HG03460 (cell line): Measurements from ENCODE around the gene SUPT3H.
A peak's percentile ranks its signal among the peaks of the same experiment; 100 is the strongest.

Experiments used
- ATAC-seq: cut with Tn5 transposase; IDR thresholded peaks from one replicate; pipeline ENCODE4 v1.9.1; 2021; ENCODE audit not compliant: unreplicated experiment

The SUPT3H gene

GRCh38 chr6:45377554-45378333 is at the start of gene SUPT3H:
Gene SUPT3H, minus strand, starts transcription at chr6:45377934.
- peak; percentile 91 for ATAC-seq

- ATAC-seq: no peak
Measured at GRCh38 chr6:45426251-45426650, 48.5 kb upstream of the SUPT3H start.

- no peak for ATAC-seq
Measured at GRCh38 chr6:45424451-45424861, 46.7 kb upstream of the SUPT3H start.

GRCh38 chr6:45423824-45424450 is 46.2 kb upstream of the SUPT3H start:
- no peak for ATAC-seq

DNA sequence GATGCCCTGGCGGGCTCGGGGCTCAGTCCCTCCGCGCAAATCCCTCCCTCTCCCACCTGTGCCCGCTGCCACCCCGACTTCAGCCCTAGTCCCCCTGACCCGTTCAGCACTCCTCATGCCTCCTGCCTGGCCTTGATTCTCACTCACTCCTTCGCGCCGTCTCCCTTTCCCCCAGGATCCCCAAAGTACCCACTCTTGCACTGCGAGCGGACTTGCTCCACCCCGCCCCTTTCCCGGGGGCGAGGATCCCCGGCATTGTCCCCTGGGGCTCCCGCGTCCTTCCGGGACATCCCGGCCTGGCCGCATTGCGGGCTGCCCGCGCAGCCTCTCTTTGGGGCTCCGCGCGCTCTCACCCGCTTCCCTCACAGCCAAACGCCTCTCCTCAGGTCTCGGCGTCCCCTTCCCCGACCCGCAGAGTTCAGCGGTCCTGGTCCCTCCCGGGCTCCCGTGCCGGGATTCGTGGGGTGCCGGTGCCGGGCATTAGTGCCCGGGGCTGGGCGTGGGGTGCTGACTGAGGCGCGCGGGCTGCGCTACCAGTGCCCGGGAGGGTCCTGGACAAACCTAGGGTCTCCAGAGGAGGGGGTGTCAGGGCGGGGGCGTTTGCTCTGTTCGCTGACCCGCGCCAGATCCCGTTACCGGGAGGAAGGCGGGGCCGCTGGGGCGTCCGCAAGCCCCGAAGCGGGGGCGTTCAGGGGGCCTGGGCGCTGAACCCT is 45.5 kb upstream of the SUPT3H start:
- no peak for ATAC-seq

DNA sequence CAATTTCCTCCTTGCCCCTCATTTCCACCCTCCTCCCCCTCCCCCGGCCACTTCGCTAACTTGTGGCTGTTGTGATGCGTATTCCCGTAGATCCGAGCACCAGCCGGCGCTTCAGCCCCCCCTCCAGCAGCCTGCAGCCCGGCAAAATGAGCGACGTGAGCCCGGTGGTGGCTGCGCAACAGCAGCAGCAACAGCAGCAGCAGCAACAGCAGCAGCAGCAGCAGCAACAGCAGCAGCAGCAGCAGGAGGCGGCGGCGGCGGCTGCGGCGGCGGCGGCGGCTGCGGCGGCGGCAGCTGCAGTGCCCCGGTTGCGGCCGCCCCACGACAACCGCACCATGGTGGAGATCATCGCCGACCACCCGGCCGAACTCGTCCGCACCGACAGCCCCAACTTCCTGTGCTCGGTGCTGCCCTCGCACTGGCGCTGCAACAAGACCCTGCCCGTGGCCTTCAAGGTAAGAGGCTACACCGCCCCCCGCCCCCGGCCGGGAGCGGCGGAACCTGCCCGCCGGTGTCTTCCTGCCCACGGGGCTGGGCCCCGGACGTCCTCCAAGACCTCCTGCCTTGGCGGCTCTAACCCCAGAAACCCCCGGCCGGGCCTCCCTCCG is 44.9 kb upstream of the SUPT3H start:
- ATAC-seq: no peak

DNA sequence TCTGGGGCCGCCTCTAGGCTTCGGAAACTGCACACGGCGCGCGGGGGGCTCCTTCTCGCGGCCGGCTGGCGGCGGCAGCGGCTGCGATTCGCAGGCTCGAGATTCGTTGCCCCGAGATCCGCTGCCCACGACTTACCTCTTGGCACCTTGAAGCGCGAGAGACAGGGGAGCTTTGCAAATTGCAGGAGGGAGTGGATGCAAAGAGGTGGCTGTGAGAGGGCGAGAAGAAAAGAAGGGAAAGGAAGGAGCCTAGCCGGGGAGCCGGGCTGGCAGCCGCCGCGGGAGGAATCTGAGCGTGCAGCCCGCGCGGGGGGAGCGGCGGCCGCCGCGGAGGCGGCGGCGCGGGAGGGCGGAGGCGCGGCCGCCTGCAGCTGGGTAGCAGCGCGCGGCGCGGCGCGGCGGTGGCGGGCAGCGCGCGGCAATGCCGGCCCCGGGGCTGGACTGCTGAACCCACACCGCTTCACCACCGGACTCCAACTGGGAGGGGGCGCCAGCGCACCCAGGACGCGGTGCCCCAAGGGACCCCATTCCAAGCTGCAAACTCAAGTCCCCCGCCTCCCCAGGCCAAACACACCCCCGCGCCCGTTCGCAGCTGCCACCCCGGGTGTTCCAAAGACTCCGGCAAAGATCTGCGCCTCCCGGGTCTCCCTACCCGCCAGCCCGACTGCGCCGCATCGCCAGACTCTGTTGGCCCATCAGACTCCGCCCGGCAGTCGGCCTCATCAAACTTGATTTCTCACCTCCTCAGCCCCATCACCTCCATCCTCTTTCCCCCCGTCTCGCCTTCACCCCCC is 44.2 kb upstream of the SUPT3H start:
- no peak for ATAC-seq

DNA sequence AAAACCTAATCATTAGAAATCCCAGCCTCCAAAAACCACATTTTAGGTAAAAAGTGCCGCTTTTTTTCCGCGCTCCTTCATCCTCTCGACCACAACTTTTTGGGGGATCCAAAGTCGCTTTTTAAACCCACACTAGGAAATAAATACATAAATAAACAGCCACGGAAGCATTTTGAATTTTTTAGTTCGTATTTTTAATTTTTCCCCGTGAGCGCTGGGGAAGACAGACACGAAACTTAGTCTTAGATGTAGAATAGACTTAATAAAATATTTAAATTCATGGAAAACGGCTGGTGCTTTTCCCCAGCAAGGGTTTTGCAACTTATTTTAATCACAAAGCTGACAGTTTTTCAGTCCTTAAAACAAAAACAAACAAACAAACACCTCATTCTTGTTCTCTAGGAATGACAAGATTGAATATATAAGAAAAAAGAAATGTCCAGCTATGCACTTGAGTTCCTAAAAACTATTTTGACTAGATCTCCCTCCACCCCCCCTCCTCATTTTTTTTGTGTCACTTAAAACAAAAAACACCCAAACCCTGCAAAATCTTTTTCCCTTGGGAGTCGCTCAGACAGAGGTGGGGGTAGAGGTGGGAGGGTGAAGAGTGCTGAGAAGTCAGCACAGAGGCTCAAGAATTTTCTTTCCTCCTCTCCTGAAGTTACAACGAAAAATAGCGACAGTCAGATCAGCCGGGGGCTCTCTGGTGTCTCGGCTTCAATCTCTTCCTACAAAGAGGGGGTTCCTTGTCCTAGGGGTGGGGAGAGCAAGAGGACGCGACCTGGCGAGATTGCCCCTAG is 43.4 kb upstream of the SUPT3H start:
- no peak for ATAC-seq

DNA sequence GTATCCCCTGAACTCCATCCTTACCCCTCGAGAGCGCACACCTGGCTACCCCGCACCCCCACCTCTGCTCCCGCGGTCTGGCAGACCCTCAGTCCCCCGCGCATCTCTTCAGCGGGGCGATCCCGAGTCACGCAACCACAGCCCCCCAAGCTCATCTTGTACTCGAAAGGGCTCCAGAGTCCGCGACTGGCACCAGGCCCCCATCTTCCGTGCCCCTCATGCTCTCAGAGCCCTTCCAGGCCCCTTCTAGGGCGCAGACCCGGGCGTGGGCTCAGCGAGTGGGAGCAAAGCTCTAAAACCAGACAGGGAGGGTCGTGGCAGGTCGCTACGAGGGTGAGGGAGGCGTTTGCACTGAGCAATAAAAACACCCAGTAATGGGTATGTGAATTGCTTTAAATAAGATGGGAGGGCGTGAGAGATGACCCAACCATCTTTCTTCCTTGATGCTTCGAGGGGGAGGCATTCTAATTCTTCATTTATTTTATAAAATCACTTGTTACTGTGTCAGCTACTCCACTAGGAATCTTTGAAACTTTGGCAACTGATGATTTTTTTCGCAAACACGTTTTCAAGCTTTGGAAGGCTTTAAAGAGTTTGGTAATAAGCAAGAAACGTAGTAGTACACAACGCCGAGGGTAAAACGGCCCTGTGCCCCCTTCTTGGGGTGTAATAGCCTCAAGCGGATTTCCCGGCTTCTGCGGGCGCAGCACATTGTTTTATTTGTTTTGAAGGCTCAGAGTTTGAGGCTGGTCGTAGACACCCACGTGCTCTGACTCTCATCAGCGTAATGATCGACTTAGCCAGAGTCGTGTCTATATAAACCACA is 42.6 kb upstream of the SUPT3H start:
- no peak for ATAC-seq

DNA sequence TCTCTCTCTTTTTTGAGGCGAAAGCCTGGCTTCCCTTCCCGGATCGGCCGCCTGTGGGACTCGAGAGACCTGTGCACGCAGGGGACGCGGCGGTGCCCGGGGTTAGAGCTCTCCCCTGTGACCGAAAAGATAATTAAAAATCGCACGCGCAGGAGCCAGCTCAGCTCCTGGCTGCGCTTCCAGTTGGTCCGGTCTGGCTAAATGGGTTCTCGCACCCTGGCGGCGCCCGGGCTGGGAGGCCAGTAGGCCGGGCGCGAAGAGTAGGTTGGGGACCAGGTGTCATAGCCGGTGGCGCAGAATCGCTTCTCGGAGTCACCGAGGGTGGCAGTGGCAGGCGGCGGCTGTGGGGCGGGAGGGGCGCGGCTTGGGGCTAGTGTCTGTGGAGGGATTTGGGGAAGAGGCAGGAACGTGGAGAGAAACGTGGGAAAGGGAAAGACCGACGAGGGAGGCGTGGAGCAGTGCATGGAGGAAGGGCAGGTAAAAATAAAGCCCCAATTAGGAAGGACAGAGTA is 41.9 kb upstream of the SUPT3H start:
- ATAC-seq: no peak

- ATAC-seq: no peak
Measured at GRCh38 chr6:45417436-45417835, 39.7 kb upstream of the SUPT3H start.

- no peak for ATAC-seq
Measured at GRCh38 chr6:45416700-45417099, 39.0 kb upstream of the SUPT3H start.

DNA sequence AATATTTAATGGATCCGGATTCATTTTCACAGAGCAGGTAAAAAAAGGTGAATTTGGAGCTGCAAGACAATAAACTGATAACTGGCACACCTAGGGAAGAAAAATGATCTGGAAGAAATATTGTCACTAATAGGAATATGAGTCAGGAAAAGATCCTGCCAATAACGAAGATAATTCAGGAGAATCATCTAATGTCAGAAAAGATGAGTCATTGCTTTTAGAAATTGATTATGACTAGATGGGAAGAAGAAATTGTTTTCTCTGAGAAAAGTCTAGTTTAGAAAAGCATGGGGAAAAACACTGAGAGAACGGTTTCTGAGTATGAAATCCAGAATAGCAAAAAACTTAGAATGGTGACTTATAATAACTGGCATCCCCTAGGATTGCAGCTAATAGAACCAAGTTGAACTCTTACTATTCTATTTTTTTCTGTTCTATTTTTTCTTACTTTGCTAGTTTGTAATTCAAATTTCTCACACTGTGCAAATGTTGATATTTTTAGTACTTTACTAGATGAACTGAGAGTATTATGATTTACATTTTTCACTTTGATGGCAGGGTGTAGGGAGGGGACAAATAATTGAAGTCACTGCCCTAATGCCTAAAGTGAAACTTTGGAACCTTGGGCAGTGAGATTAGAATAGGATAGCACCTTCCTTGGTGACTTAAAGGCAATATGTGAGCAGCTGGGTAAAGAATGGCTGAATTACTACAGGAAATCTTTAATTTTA is 38.2 kb upstream of the SUPT3H start:
- no peak for ATAC-seq

GRCh38 chr6:45415315-45415714 is 37.6 kb upstream of the SUPT3H start:
- no peak for ATAC-seq

- ATAC-seq: no peak
Measured at GRCh38 chr6:45411959-45412358, 34.2 kb upstream of the SUPT3H start.

DNA sequence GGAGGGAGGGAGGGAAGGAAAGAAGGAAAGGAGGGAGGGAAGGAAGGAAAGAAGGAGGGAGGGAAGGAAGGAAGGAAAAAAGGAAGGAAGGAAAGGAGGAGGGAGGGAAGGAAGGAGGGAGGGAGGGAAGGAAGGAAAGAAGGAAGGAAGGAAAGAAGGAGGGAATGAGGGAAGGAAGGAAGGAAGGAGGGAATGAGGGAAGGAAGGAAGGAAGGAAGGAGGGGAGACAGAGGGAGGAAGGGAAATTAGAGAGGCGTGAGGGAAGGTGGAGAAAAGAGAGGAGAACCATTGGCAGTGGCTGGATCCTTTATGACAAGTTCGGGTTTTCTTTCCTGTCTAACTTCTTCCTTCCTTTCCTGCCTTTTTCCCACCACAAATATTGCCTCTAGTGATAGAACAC is 22.3 kb upstream of the SUPT3H start:
- ATAC-seq: no peak

GRCh38 chr6:45398075-45398813 is 20.5 kb upstream of the SUPT3H start:
- ATAC-seq: no peak
